ENCODE results near the gene CALR3.
A peak's percentile ranks its signal among the peaks of the same experiment; 100 is the strongest.
"Not testable (repeated sequence)": the region's sequence is repeated elsewhere in the genome, so short reads cannot be mapped to it uniquely, and the experiment has no call there.

The CALR3 gene

DNA sequence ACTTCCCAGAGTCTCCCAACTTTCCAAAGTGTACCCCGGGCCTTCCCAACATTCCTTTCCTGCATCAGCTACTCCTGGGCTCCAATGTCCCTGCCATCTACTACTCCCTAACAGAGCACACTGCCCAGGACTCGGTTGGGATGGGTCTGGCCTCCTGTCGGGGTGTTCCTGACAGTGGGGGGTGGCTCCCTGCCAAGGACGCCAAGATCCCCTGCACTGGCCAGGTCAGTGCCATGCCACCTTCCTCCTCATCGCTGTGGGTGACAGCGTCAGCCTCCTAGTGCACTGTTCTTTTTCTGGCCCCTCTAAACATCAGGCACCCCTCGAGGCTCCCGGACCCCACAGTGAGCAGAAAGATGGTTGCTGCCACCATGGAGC is 38.0 kb downstream of the CALR3 start:
- DNase-seq (ENCODE audit: low read depth) = no peak

DNA sequence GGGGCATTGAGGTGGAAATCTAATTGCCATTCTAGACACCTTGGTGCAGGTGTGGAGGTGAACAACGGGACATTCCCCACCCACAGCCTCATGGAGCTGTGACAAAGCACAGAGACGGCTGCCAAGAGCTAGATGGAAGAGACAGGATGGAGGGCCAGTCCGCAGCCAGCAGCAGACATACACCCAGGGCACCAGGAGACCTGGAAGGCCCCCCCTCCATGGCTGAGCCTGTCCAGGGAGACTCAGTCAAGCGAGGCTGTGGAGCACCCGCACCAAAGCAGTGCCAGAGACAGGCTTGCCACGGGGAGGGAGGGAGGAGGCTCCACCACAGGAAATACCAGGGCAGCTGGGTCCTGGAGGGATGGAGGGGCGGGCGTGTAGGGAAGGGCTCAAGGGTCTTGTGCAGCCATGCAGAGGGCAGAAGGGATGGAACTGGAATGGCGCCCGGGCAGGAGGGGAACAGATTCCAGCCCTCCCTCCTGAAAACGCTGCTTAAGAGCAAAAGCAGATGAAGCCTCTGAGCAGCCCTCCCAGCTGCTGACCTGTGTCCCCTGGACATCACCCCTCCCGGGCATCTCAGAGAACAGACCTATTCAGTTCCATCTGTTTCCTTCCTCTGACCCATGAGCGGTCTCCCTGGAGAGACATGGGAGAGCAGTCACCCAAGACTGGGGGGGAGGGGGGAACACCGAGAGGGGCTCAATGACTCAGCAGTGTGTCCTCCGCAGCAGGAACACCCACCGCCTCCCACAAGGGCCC is 38.6 kb downstream of the CALR3 start:
- no peak for DNase-seq (ENCODE audit: low read depth)

DNA sequence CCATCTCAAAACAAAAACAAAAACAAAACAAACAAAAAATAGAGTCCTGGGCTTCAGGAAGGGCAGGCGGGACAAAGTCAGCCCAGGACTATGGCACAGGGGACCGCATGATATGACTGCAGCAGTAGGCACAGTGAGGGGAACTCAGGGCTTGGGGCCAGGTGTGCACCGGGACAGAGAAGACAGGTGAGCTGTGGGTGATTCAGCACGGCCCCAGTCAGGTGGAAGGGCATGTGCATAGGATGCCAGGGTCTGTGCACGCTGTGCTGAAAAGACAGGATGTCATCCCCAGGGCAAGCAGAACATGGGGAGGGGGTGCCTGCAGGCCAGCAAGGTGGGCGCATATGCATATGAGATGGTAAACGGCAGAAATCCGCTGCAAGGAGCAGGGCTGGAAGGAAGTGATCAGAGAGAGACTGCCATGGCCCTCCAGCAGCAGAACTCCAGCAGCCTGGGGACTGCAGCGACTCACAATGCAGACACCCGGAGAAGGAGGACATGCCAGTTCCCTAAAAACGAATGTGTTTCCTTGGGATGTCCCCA is 39.2 kb downstream of the CALR3 start:
- no peak for DNase-seq (ENCODE audit: low read depth)

DNA sequence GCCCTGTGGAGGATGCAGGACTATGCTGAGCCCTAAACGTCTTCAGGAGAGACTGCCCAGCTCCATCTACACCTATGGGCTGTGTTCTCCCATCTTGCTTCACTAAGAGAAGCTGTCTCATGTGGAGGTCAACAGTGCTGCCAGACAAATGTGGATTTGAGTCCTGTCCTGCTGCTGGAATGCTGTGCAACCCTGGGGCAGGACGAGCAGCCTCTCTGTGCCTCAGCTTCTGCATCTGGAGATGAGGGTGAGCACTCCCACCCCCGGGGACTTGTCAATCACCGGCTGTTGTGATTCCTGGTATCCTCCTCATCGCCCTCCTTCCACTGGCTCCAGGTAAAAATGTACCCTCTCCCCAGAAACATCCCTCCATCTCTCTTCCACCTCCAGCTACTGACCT is 40.5 kb downstream of the CALR3 start:
- DNase-seq (ENCODE audit: low read depth) = no peak

DNA sequence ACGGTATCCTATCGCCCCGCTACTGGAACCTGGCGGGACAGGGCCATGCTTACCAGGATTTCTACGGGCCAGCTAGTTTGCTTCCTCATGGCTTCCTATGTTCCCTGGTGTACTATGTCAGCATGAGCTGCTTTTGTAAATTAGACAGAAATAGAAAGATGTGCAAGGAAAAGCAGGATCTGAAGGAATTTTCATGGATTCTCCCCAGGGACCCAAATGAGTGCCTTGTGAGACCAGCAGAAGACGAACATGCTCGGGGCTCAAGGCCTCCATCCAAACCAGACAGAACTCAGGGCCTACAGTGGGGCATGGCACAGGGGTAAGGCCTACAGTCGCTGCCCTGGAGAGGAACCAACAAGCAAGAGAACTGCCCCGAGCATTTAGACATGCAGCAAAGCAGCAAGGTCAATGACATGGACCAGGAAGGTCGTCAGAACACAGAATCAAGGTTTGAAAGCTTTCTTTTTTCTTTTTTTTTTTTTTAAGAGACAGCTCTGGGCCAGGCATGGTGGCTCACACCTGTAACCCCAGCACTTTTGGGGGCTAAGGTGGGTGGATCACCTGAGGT is 41.5 kb downstream of the CALR3 start:
- no peak for DNase-seq (ENCODE audit: low read depth)

DNA sequence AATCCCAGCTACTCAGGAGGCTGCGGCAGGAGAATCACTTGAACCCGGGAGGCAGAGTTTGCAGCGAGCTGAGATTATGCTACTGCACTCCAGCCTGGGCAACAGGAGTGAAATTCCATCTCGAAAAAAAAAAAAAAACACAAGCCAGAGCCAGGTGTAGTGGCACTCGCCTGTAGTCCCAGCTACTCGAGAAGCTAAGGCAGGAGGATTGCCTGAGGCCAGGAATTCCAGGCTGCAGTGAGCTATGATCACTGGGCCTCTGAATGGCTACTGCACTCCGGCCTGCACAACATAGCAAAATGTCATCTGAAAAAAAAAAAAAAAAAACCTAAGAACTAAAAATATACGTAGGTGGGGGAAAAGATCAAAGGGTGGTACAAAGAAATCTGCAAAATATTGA is 43.6 kb downstream of the CALR3 start:
- DNase-seq (ENCODE audit: low read depth) = no peak

DNA sequence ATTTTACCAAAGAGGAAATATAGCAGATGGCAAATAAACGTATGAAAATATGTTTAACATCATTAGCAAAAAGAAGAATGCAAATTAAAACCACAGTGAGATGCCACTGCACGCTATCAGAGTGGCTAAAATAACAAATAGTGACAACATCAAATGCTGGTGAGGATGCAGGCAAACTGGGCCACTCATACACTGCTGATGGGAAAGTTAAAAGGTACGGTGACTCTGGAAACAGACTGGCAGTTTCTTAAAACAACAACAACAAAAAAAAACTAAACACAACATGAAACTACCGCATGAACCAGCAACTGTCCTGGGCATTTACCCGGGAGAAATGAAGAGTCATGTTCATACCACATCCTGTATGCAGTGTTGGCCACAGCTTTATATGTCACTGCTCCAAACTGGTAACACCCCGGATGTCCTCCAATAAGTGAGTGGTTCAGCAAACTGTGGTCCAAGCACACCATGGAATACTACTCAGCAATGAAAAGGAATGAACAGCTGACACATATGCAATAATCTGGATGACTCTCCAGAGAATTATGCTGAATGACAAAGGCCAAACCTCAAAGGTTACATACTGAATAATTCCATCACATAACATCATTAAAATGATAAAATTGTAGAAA is 46.5 kb downstream of the CALR3 start:
- DNase-seq (ENCODE audit: low read depth) = no peak

DNA sequence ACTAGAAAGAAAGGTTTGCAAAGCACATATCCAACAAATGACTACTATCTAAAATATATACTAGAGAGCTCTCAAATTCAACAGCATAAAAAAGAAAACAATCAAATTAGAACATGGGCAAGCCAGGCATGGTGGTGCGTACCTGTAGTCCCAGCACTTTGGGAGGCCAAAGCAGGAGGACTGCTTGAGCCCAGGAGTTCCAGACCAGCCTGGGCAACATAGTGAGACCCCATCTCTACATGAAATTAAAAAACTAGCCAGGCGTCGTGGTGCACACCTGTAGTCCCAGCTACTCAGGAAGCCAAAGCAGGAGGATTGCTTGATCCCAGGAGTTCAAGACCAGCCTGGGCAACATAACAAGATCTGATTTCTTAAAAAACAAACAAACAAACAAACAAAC is 47.1 kb downstream of the CALR3 start:
- DNase-seq (ENCODE audit: low read depth) = not testable (repeated sequence)

DNA sequence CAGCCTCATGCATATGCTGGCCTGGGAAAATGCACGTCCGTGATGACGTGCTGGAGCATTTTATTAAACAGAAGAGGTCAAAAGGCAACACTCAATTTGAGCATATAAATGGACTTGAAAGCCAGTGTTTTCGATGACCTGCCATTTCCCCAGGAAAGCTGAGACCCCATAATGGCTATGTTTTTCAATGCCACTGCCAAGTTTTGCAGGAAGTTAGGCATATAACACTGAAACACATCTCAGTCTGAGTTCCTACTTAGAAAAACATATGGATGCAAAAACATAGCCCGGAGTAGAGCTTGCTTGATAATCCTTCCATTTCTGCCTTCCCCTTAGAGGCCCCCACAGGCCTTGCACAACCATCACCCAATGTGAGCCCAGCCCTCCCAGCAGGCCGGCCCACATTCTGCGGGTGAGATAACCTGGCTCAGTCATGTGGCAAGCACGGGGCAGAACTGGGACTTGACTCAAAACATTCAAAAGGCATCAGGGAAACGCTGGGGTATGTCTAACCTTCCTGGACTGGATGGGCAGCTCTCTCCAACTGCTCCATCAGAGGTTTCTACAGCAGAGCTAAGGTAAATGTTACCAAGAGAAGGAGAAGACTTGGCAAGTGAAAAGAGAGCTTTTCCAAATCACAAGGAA is 49.1 kb downstream of the CALR3 start:
- peak; percentile 27 for DNase-seq (ENCODE audit: low read depth)

DNA sequence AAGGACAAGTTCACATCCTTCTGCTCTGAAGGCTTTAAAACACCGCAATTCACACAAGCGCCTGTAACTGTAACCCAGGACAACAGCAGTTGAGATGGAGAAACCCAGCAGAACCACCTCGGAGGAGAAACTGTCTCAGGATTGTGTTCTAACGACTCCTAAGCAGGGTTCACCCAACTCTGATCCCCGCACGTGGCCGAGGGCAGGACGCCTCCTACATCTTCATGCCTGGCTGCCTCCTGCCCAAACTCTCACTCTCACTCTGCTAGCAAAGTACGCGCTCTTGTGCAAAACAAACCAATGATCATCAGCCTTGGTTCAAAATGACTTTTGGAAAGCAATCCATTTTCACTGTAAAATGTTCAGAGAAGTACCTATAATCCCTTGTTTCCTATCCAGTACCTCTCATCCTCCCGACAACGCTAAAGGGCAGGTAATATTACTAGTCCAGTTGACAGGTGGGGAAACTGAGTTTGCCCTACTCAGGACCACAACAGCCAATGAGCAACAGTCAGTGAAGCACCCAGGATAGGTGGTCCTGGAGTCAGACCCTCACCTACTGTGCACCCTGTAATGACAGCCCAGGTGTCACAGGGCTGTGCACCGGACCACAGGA is 49.8 kb downstream of the CALR3 start:
- DNase-seq (ENCODE audit: low read depth) = no peak

DNA sequence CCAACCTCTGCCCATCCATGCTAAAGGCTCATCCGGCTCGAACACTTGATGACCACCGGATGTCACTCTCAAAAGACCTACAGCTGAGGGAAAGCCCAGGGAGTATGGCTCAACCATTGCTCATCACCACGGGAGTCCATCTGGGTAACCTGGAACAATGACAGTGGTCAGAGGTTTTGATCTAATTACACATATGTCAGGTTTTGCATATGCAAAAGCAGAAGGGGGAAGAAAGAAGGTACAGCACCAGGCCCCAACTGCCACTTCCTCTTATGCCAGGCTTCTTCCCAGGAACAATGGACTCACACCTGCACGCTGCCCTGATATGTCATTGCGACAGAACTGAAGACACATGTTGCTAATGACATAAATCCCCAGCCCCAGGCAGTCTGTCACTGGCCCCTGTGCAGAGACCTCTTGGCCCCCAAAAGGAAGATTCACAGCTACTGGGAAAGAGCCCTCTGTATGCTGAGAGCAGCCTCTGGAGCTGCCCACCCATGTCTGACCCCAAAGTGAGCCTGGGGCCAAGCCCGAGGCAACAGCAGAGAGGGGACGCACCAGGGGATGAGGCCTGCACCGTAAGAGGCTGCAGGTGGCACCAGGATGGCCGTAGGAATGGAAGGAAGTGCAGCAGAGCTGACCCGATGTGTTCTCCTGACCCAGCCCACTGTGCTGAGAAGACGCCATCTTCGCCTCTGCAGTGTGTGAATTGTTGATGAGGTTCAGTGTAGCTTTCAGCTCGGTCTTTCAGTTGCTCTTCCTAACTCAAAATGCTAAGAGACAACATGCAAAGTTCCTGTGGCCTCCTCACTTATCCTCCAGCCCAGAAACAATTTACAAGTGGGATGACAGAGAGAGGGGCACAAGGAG is 50.5 kb downstream of the CALR3 start:
- no peak for DNase-seq (ENCODE audit: low read depth)

DNA sequence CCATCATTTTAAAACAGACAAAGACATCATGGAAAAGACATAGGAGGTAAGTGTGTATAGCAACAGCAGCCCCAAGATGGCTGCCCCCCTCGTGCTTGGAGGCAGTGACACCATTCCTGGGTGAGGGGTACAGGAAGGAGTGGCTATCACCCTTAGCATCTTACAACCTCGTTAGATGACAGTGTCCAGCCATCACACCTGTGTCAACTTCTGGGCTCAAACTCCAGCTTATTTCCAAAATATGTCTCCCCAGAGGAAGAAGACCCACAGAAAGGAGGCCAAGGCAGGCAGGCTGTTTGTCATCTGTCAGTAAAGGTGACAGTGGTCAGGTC is 51.7 kb downstream of the CALR3 start:
- no peak for DNase-seq (ENCODE audit: low read depth)

DNA sequence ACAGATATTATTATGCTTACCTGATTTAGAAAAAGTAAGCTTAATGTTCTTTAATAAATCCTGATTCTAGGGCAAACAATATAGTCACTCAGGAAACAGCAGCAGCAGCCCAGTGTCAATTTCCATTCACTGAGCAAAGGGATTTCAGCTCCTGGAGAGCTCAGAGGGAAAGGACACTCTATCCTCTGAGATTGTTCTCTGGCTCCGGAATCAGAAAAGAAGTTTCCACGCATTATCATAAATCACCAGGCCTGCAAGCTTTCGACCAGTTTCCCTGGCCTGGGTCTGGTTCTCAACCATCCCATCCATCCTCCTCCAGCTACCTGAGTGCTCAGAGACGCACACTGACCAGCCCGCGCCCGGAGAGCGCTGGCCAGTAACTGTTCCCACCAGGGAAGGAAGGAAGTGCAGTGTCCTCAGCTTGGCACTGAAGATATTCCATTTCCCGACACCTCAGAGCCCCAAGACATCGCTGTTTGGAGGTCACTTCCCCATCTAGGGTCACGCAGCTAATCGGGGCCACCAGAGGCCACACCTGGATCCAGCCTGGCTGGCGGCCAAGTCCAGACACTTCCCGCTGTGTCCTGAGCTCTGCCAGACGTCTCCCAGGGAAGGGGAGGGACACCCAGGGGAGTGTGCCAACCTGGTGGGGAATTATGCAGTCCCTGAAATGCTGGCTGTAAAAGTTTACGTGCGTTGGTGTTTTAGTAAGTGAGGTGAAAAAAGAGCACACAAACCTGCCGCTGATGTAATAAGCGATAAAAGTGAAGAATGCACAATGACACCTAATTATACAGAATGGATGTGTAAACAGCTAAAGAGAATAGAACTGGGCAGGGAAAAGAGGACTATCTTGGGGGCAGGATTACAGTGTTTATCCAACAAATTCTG is 53.3 kb downstream of the CALR3 start:
- DNase-seq (ENCODE audit: low read depth) = no peak

DNA sequence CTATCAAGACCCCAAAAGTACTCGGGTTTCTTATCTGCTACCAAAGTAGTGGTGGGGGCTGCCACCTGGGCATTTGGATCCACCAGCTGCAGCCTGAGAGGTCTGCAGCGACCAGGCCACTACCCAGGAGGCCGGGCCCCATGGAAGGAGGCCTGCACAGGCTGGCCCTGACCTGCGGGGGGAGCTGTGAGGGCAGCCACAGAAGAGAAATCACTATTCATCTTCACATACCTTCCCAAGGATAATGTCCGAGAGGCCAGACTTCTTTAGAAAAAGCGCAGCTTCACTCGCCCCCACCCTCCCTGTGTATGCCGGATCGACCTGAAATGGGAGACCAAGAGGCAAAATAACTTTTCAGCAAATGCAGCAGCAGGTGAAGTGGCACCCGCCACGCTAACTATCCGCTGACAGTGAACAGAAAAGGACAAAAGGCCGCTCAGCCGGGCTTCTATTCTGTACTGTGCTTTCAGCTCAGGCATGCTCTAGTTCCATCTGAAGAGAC is 54.3 kb downstream of the CALR3 start:
- no peak for DNase-seq (ENCODE audit: low read depth)

DNA sequence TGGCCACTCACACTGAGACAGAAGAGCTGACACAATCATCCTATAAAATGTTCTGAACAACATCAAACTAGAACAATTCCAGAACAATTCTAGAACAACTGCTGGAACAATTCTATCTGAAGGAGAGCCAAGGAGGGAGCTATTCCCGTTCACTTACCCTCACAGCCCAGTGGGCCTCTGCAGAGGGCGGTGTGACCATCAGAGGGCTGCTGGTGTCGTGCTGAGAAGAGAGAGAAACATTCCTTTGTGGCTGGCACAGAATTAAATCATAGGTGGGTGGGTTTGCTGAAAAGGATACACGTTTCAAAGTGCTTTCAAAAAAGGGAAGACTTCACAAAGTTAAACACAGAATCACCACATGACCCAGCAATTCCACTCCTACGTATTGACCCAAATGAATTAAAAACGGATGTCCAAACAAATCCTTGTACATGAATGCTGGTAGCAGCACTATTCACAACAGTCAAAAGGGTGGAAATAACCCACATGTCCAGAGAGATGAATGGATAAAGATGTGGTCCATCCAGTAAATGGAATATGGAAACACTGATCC is 59.1 kb downstream of the CALR3 start:
- no peak for DNase-seq (ENCODE audit: low read depth)

DNA sequence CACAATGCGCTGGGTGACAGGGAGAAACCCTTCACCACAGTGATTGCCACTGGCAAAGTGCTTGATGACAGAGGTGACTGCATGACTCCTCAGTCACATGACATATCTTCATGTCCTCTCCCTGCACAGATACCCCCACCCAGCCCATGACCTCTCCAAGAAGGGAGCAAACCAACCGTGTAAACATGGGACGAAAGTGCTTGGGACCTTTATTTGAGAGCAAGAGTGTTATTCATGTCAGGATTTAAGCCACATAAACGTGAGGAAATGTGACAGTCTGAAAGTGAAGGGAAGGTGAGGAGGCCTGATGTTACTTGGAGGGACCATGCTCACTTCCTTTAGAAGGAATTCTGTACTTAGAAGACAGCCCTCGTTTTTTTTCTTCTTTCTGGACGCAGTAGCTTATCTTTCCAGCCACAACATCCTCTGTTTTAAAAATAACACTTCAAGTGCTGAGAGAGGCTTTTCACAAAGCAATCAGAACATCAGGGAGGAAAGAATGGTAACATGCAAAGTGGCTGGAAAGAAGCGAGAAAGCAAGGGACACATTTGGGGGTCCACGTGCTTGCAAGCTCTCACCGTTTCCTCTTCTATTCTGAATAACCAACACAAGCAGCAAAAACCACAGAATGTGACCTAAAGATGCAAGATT is 59.8 kb downstream of the CALR3 start:
- DNase-seq (ENCODE audit: low read depth) = no peak

DNA sequence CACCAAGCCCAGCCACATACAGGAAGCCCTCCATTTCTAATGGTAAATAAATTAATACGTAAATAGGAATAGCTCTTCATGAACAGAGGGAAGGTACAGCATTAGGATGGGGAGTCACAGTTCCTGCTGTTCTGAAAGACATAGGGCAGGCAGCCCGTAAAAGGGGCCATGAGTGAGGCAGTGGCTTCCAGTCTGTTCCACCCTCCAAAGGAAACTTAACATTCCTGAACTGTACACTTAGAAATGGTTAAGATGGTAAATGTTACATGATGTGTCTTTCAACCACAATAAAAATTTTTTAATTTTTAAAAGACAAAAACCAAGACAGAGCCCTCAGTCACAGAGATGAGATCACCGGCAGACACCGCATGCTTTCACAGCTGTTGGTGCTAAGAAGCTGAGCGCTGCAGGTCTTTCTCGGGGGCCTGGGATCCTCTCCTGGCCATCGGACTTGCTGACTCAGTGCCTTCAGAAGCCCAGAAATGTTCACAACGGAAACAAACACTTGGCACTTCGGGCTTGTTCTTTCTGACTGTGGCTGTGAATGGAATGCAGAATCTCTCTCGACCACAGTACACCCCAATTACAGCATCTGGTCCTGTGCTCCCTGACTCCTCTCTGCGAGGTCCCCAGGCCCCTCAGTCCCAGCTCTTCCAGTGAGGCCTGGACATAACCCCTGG is 60.6 kb downstream of the CALR3 start:
- no peak for DNase-seq (ENCODE audit: low read depth)

DNA sequence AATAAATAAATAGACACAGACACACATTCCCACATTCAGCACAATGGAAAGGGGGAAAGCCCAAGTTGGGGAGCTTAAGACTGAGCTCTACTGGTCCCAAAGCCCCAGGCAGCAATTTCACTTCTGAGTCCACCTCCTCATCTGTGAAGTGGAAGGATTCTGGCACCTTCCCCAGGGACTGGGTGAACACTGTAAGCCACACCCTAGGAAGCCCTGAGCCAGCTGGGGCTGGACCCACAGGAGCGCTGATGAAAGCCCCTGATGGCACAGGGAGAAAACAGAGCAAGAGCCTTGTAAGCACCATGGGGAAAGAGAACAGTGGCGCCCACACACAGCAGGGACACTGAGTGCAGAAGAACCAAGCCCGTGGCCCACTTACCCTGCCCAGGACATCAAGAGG is 62.0 kb downstream of the CALR3 start:
- DNase-seq (ENCODE audit: low read depth) = no peak

DNA sequence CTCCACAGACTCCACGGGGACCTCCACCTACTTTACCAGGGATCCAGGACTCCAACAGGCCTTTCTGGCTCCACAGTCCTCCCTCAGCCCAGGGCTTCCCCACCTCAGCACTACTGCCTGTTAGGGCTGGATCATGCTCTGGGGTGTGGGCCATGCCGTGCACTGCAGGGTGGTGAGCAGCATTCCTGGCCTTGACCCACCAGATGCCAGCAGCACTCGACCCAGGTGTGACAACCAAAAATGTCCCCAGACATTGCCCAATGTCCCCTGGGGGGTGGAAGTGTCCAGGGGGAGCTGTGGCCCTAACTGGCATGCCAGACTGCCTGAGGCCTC is 66.2 kb downstream of the CALR3 start:
- DNase-seq (ENCODE audit: low read depth) = no peak

Measured in stimulated activated CD8-positive, alpha-beta memory T cell treated with anti-CD3 and anti-CD28 coated beads, Interleukin-7, amount 100 ng/mL, for 24 hours (primary cell).